GM21423 (cell line): ENCODE measurements around the gene TMPRSS7.
"Not testable (repeated sequence)": the region's sequence is repeated elsewhere in the genome, so short reads cannot be mapped to it uniquely, and the experiment has no call there.

Source experiments
- ATAC-seq: cut with Tn5 transposase; IDR thresholded peaks from one replicate; pipeline ENCODE4 v1.9.1; 2021; ENCODE audit warnings: mild to moderate bottlenecking, moderate library complexity; ENCODE audit not compliant: unreplicated experiment

The TMPRSS7 gene

DNA sequence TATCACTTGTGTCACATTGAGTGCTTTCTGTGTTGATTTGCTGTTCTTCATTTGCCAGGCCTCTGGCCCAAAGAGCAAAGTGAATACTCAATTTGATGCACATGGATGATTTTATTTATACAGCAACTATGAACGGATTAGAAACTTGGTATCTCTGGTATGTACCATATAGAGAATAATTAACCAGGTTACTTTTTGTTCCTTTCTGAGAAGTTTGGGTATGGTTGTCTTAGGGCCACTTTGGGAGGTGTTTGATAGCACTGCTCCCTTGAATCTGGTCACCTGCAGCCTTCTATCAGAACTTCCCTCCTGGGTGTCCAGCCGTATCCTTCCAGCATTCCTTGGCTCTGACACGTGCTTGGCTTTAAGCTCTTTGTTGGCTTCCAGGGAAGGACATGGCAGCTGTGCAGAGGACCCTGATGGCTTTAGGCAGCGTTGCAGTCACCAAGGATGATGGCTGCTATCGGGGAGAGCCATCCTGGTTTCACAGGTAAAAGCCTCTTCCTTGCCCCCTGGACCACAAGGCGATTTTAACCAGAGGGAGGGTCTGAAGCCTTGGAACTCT is 23.1 kb upstream of the TMPRSS7 start:
- ATAC-seq: no peak

GRCh38 chr3:112012205-112012992 is 22.1 kb upstream of the TMPRSS7 start:
- no peak for ATAC-seq

- ATAC-seq: peak; percentile 82
Measured at GRCh38 chr3:112013058-112013783, 21.3 kb upstream of the TMPRSS7 start.

DNA sequence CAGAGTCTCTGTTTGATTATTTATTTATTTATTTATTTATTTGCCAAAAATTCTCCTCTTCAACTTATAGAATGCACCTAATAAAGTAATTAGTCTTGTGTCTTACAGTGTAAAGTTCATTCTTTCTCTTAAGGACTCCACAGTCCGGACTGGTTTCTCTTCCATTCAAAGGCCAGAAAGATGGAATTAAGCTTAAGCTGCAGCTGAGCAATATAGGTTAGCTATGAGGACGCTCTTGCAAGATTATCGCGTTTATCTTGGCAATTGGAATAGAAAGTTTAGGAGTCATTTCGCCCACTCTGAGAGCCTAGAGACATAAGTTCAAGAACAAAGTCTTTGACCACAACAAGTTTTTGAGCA is 20.8 kb upstream of the TMPRSS7 start:
- peak; percentile 25 for ATAC-seq

DNA sequence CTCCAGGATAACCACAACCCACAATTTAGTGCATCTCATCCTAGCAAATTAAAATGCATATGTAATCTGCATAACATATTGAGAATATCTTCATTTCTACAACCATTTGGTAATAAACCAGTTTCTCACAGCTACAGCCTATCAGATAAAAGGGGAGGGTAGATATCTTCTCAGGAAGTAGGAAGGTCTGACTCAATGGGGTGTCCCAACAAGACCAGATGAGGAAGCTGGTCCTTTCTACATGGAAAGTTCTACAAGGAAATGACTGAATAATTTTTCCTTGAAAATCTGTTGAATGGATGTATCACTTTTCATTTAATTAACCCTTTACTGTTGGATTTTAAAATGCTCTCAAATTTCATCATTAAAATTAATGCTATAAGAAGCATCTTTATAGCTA is 17.4 kb upstream of the TMPRSS7 start:
- no peak for ATAC-seq

GRCh38 chr3:112018712-112019111 is 15.8 kb upstream of the TMPRSS7 start:
- no peak for ATAC-seq

GRCh38 chr3:112019716-112020115 is 14.8 kb upstream of the TMPRSS7 start:
- no peak for ATAC-seq

GRCh38 chr3:112020674-112021085 is 13.9 kb upstream of the TMPRSS7 start:
- no peak for ATAC-seq

- ATAC-seq: no peak
Measured at GRCh38 chr3:112027142-112027541, 7.4 kb upstream of the TMPRSS7 start.

DNA sequence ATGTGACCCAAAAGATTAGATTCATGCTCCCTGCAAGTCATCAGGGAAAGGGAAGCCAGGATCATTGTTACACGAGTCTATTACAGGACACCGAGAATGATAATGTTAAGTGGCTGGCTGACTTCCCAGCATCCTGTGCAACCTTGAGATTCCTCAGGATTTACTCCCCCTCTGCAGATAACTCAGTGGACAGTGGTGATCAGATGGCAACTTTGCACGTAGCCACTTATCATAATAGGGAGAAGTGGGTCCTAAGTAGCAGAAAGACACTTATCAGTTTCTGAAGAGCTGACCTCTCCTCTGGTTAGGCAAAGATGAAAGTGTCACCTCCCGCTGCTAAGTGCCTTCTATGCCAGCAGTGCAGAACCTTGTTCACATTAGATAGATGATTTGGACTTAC is 6.7 kb upstream of the TMPRSS7 start:
- ATAC-seq: no peak

GRCh38 chr3:112030901-112031300 is 3.6 kb upstream of the TMPRSS7 start:
- no peak for ATAC-seq

DNA sequence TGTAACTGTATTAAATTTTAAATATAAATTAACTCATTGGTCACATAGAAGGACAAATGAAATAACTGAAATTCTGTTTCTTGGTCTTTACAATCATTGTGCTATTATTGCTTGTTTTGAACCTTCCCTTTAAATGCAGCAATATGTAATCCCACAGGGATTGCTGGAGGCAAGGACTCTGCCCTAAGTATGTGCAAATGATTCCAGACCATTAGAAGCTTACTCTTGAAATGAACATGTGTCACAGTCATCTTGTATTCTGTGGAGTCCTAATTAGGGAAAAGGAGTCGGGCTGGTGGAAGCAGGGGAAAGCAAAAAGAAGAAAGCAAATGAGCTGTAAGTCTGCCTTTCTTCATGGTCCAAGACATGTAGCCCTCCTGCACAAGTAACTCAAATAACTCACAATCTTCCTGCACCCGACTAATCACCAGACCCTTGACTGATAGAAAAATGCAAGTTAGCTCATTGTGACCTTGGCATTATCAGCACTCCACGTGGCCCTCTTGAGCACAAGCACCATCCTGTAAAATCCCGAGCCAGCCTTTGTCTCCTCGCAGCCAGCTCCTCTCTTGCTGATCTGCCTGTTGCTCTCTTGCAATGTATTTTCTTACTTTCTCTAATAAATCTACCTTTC is 2.3 kb upstream of the TMPRSS7 start:
- no peak for ATAC-seq

DNA sequence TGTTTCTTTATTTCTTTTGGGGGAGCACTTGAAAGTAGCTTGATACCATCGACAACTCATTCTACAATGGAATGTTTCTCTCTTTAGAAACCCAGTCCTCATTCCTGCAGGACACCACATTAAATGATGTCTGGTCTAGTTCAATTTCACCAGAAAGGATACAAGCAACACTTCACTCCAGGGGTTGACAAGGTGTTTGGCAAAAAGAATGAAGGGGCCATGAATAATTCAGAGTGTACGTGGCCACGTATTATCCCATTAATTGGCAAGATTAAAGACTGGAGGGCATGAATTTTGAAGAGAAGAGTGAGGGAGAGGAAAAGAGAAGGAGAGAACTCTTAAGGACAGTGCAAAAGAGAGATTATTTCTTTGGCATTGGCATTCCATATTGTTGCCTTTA is 705 bp downstream of the TMPRSS7 start:
- no peak for ATAC-seq

DNA sequence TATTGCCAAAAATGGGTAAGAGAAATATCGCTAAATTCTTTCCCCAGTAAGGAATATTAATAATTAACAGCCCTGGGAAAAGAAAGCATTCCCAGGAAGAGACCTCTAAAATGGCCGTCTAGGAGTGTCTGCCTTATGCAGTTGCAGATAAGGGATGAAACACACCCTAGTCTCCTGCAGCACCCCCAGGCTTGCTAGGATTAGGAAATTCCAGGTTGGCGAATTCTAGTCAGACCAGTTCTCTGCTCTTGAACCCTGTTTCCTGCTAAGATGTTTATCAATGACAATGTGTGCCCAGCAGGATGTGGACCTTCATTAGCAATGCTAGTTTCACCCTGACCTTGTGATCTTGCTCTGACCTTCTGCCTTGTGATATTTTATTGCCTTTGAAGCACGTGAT is 2.7 kb downstream of the TMPRSS7 start:
- not testable (repeated sequence) for ATAC-seq

DNA sequence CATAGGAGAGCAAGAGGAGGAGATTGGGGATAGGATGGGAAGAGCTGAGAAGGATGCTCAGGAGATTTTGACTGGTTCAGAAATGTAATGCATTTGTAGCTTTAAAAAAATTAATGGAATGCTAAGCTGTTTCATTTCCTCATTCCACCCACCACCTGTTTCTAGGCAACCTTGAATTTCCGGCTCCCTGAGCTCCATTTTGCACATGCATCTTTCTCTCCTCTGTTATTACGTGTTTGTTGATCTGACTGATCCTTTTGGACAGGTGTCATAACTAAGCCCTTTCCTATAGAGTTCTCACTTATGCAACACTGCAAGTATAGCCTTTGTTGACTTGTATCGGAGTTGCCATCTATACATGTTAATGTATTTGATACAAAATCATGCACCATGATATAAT is 4.3 kb downstream of the TMPRSS7 start:
- ATAC-seq: no peak

GRCh38 chr3:112041321-112041720 is 6.8 kb downstream of the TMPRSS7 start:
- no peak for ATAC-seq

DNA sequence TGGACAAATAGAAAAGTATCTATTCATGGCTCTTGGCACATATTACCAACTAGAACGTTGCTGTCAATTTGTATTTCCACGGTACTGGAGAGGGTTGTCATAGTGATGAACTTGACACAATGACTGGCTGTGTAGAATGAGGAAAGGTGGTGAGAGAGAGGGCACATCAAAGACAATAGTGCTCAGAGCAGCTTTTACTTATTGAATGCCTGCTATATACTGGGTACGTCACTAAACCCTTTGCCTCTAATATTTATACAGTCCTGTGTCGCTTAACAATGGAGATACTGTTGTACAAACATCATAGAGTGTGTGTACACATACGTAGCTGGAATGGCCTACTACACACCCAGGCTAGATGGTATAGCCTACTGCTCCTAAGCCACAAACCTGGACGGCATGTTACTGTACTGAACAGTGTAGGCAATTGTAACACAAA is 8.3 kb downstream of the TMPRSS7 start:
- no peak for ATAC-seq

GRCh38 chr3:112043621-112044201 is 9.2 kb downstream of the TMPRSS7 start:
- ATAC-seq: peak; percentile 86

- no peak for ATAC-seq
Measured at GRCh38 chr3:112046599-112046998, 12.1 kb downstream of the TMPRSS7 start.

- no peak for ATAC-seq
Measured at GRCh38 chr3:112047264-112047663, 12.7 kb downstream of the TMPRSS7 start.

DNA sequence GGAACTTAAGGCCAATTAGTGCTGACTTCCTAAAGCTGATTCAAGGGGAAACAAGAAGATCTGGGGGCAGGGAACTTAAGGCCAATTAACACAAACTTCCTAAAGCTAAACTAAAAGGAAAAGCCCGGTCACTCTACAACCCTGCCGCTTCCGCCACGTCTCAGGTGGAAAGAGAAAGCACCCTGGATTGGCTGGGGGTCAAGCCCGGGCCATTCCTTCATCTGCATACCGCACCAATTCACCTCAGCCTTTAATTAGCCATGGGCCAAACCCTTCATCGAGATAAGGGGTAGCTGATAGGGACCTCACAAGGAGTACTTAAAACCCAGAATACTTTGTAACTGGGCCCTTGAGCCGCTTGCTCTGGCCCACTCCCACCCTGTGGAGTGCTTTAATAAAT is 14.4 kb downstream of the TMPRSS7 start:
- ATAC-seq: no peak
